HepG2 (cell line): Measurements from ENCODE around the gene ESPN. TPM values are rescaled to one million over a fixed set of nuclear protein-coding genes. Genes with fewer than 3 reads are reported as not detected.
A peak's percentile ranks its signal among the peaks of the same experiment; 100 is the strongest.

Source experiments
- ATAC-seq: fragments of 200-7000 bp; cut with Tn5 transposase; 3 replicates; pipeline ENCODE4 v1.9.1; 2020; ENCODE audit warnings: mild to moderate bottlenecking, moderate library complexity
- BruUV-seq: library from RNA; stranded (reverse); fragments of 400-500 nt; replicated peaks from 2 replicates; lab custom pipeline; 2021; lab: Mats Ljungman, UMichigan
- CTCF ChIA-PET: fragments of 300-600 bp; formaldehyde crosslinking; extraction: SDS; loops from one replicate; lab custom pipeline; 2021; ENCODE audit warnings: low total read pairs, inconsistent platforms, low intra/inter-chr PET ratio; lab: Yijun Ruan, JAX
- POLR2A ChIA-PET: fragments of 350-600 bp; sonication (Branson Sonifier 250); formaldehyde crosslinking; loops from one replicate; lab custom pipeline; 2020; ENCODE audit warnings: antibody characterized with exemption, inconsistent platforms; lab: Yijun Ruan, JAX
- DNase-seq: peaks from one replicate; pipeline ENCODE4 v3.0.0-alpha.2; 2015; ENCODE audit warnings: low spot score
- FAIRE-seq: peaks from 3 replicates; lab custom pipeline; 2011; peaks lifted over from hg19 to GRCh38; lab: Jason Lieb, UNC
- H2AFZ ChIP-seq: one replicate; pipeline ENCODE4 v1.6.1; 2011; ENCODE audit warnings: low read length, inconsistent platforms
- H3K27ac ChIP-seq: fragments of 300-600 bp; 3 replicates; pipeline ENCODE4 v1.8.0; 2011; ENCODE audit warnings: mixed run types, mild to moderate bottlenecking, mixed read lengths, low read length, inconsistent platforms; ENCODE audit not compliant: insufficient read depth; ENCODE audit errors: extremely low read length
- H3K27me3 ChIP-seq, 2 experiments: fragments of 200-600 bp in 1 of 2; 2 replicates in 1 of 2; 3 replicates in 1 of 2; pipeline versions ENCODE4 v1.6.0 to v1.8.0; 2011; ENCODE audit warnings: low read length in 2 of 2, mild to moderate bottlenecking in 2 of 2, moderate library complexity in 2 of 2, inconsistent platforms in 1 of 2; ENCODE audit not compliant: insufficient read depth in 2 of 2, control insufficient read depth in 1 of 2
- H3K36me3 ChIP-seq, 2 experiments: fragments of 200-600 bp in 1 of 2; replicated peaks in 1 of 2; 2 replicates in 1 of 2; 3 replicates in 1 of 2; pipeline versions ENCODE4 v1.5.1 to v1.8.0; 2011; ENCODE audit warnings: low read length in 2 of 2, inconsistent platforms in 1 of 2; ENCODE audit not compliant: insufficient read depth in 2 of 2, control insufficient read depth in 1 of 2
- H3K4me1 ChIP-seq: 2 replicates; pipeline ENCODE4 v1.5.1; 2012; ENCODE audit warnings: low read length, inconsistent platforms; ENCODE audit not compliant: insufficient read depth
- H3K4me2 ChIP-seq: 2 replicates; pipeline ENCODE4 v1.6.0; 2011; ENCODE audit warnings: low read depth, low read length, inconsistent platforms
- H3K4me3 ChIP-seq, 3 experiments: fragments of 200-600 bp in 1 of 3; sonication (generic), shearing (Covaris generic) in 1 of 3; replicated peaks in 1 of 3; 2 replicates each; pipeline ENCODE4 v1.5.1; 2011 to 2016; ENCODE audit warnings: low read length in 3 of 3, inconsistent platforms in 2 of 3, low read depth in 2 of 3, mild to moderate bottlenecking in 2 of 3, control low read depth in 1 of 3, mixed read lengths in 1 of 3; ENCODE audit not compliant: insufficient read depth in 1 of 3
- H3K79me2 ChIP-seq: one replicate; pipeline ENCODE4 v1.6.1; 2011; ENCODE audit warnings: low read length, inconsistent platforms; ENCODE audit not compliant: insufficient read depth
- H3K9ac ChIP-seq: 2 replicates; pipeline ENCODE4 v1.6.0; 2011; ENCODE audit warnings: mild to moderate bottlenecking, low read depth, low read length, inconsistent platforms; ENCODE audit not compliant: insufficient read depth
- H3K9me3 ChIP-seq: 2 replicates; pipeline ENCODE4 v1.5.1; 2012; ENCODE audit warnings: mild to moderate bottlenecking, low read length
- H4K20me1 ChIP-seq: 2 replicates; pipeline ENCODE4 v1.6.0; 2011; ENCODE audit warnings: inconsistent platforms, mild to moderate bottlenecking, low read length, moderate library complexity; ENCODE audit not compliant: insufficient read depth
- DRAP1 ChIP-seq: IDR thresholded peaks from 2 replicates; pipeline ENCODE4 v1.6.1; 2016; ENCODE audit warnings: missing genetic modification reagents, missing compliant biosample characterization
- HDAC2 ChIP-seq: sonication (generic); formaldehyde crosslinking; IDR thresholded peaks from 2 replicates; pipeline ENCODE4 v1.4.0; 2020; ENCODE audit warnings: missing genetic modification reagents
- LCORL ChIP-seq, 2 experiments: fragments of 450-650 bp in 1 of 2; sonication (generic) in 1 of 2; formaldehyde crosslinking in 1 of 2; IDR thresholded peaks; 2 replicates each; pipeline versions ENCODE4 v1.5.0 to v1.6.1; 2017 to 2020; ENCODE audit warnings: antibody characterized with exemption in 1 of 2, missing genetic modification reagents in 1 of 2
- MAFK ChIP-seq, 2 experiments: IDR thresholded peaks in 1 of 2; conservative IDR thresholded peaks in 1 of 2; 2 replicates each; pipeline ENCODE4 v1.6.1; 2011; ENCODE audit warnings: improper control_type of control experiment in 2 of 2, low read length in 2 of 2
- MBNL3 ChIP-seq: fragments of 250-450 bp; sonication (Bioruptor Pico); conservative IDR thresholded peaks from 2 replicates; pipeline ENCODE4 v1.8.0; 2022; ENCODE audit warnings: mild to moderate bottlenecking, inconsistent platforms
- MTA1 ChIP-seq: sonication (generic); formaldehyde crosslinking; IDR thresholded peaks from 2 replicates; pipeline ENCODE4 v1.4.0; 2020; ENCODE audit warnings: missing genetic modification reagents, mild to moderate bottlenecking, borderline replicate concordance
- PAXIP1 ChIP-seq: sonication (generic); formaldehyde crosslinking; conservative IDR thresholded peaks from 2 replicates; pipeline ENCODE4 v1.4.0; 2020; ENCODE audit warnings: mild to moderate bottlenecking, missing genetic modification reagents, moderate library complexity
- POLR2G ChIP-seq: fragments of 200-400 bp; formaldehyde crosslinking; IDR thresholded peaks from 2 replicates; pipeline ENCODE4 v1.6.1; 2018; ENCODE audit warnings: mild to moderate bottlenecking, low read depth, low read length, moderate library complexity
- ZNF782 ChIP-seq: sonication (generic); formaldehyde crosslinking; IDR thresholded peaks from 2 replicates; pipeline ENCODE4 v1.4.0; 2020; ENCODE audit warnings: missing genetic modification reagents, mild to moderate bottlenecking, borderline replicate concordance
- WGBS: methylation state at CpG from one replicate; pipeline ENCODE4 v1.1.6; 2017; ENCODE audit warnings: low lambda C conversion rate; 5-methylcytosine and 5-hydroxymethylcytosine counted together
- in situ Hi-C: cut with HindIII; loops from 2 replicates; pipeline ENCODE4 v1.10.0; 2017; ENCODE audit warnings: low pct_unique_long_range_greater_than_20kb; ENCODE audit not compliant: extremely low pct_ligation_motif_present
- intact Hi-C: fragments of 100-400 bp; cut with micrococcal nuclease; formaldehyde crosslinking; loops from one replicate; pipeline ENCODE4 v1.10.0; 2022; ENCODE audit not compliant: unreplicated experiment
- polyA plus RNA-seq, 8 experiments: library from polyadenylated mRNA; depleted of rRNA in 3 of 8; stranded (reverse) in 7 of 8; unstranded in 1 of 8; fragments of >200 nt; fragmentation: Illumina TruSeq in 4 of 8; extraction: Trizol in 4 of 8; gene quantifications; 2 replicates each; pipeline versions ENCODE4 v1.2.1 to v1.2.3, GENCODE V29; 2011 to 2016; ENCODE audit warnings: low read depth in 4 of 8, missing spikeins in 1 of 8, mixed read lengths in 1 of 8; ENCODE audit not compliant: insufficient read depth in 1 of 8
- total RNA-seq, 5 experiments: library from RNA; depleted of rRNA; stranded (reverse); fragments of >200 nt; fragmentation: Illumina TruSeq; extraction: Trizol; gene quantifications; 2 replicates each; pipeline ENCODE4 v1.2.3, GENCODE V29; 2016; ENCODE audit warnings: low read depth in 1 of 5
- TF ChIP-seq, protein P1 (sequence below): sonication (generic); formaldehyde crosslinking; IDR thresholded peaks from 2 replicates; pipeline ENCODE4 v1.5.0; 2020; ENCODE audit warnings: mild to moderate bottlenecking, missing genetic modification reagents
- TF ChIP-seq, protein P2 (sequence below): IDR thresholded peaks from 2 replicates; pipeline ENCODE4 v1.6.1; 2018; ENCODE audit warnings: missing genetic modification reagents

Gene ESPN
- total and polyA plus RNA-seq, 2 of the 13 experiments (the other 11 are each of a cell fraction or from before 2014, with no cell fraction given) = 48.6 to 54.2 TPM

- TF ChIP-seq PAXIP1 (CRISPR knock-in tag) (peak; percentile 55), HDAC2 (CRISPR knock-in tag) (no peak)
Measured at GRCh38 chr1:6490181-6491080, 65.9 kb downstream of the ESPN start (continued).

DNA sequence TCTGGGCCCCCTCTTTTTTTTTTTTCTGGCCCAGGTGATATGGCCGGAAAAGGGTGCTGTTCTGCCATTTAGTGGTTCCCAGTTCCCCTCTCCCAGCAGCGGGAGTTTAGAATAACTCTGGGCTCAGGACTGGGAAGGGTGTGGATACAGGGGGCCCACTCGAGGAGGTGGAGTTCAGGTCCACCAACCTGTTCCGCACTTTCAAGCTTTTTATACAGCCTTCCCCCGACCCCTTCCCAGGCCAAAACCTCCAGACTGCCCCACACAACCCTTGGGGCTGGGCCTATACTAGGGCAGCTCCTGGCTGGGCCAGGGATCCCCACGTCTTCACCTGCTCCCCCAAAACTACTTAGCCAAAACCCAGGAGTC is 66.5 kb downstream of the ESPN start:
- H4K20me1 ChIP-seq = no peaks in the 10 kb centered on the region
- no peaks in the 10 kb centered on the region for H3K36me3 ChIP-seq
- no peaks in the 10 kb centered on the region; a peak in 1 of 5 replicates for H3K27me3 ChIP-seq
- H3K9ac ChIP-seq = peak overlapping the region; percentile 76
- in situ Hi-C loops (loop anchor here (25.0 kb wide), 1 partner anchor 721 kb away; no protein-coding TSS in a partner anchor), intact Hi-C loops (no loop called here)
- peak overlapping the region; percentile 97 for H3K4me2 ChIP-seq
- H3K27ac ChIP-seq = peak overlapping the region; percentile 59
- 1% methylated on average over 6 of the region's 6 CpGs for WGBS
- H3K4me1 ChIP-seq = peaks cover 50% of the 10 kb centered on the region
- POLR2A ChIA-PET = interaction anchor here (1.0 to 2.9 kb wide), 6 partner anchors 9 to 156 kb away, joined by 3 to 13 read pairs (median 5); partner anchors contain the start of genes NOL9 and TAS1R1
- H3K9me3 ChIP-seq = no peaks in the 10 kb centered on the region
- CTCF ChIA-PET = no interaction called here
- peak overlapping the region; percentile 88 to 99 (median 89) for H3K4me3 ChIP-seq
- no TSS peak for BruUV-seq
- no peak for DNase-seq
- H3K79me2 ChIP-seq = no peaks in the 10 kb centered on the region
- no peak for FAIRE-seq
- H2AFZ ChIP-seq = no peak overlapping the region
- ATAC-seq = no peak; the same call in 2 of the 3 replicates
- TF ChIP-seq MTA1 (CRISPR knock-in tag) (no peak), ZNF782 (CRISPR knock-in tag) (no peak), DRAP1 (CRISPR knock-in tag) (no peak), LCORL (IDR thresholded peaks at IDR 0.05) (no peak), LCORL (CRISPR knock-in tag; IDR thresholded peaks at IDR 0.05) (no peak), POLR2G (0 out of 2 replicates have a peak, but pooled peaks have one; percentile 11), MAFK (conservative IDR thresholded peaks at IDR 0.05 in 1 of 2, IDR thresholded peaks at IDR 0.05 in 1 of 2; ENCODE audit: low read length in 2 of 2) (no peak), MBNL3 (CRISPR knock-in tag) (no peak)
- TF ChIP-seq, protein P1, sequence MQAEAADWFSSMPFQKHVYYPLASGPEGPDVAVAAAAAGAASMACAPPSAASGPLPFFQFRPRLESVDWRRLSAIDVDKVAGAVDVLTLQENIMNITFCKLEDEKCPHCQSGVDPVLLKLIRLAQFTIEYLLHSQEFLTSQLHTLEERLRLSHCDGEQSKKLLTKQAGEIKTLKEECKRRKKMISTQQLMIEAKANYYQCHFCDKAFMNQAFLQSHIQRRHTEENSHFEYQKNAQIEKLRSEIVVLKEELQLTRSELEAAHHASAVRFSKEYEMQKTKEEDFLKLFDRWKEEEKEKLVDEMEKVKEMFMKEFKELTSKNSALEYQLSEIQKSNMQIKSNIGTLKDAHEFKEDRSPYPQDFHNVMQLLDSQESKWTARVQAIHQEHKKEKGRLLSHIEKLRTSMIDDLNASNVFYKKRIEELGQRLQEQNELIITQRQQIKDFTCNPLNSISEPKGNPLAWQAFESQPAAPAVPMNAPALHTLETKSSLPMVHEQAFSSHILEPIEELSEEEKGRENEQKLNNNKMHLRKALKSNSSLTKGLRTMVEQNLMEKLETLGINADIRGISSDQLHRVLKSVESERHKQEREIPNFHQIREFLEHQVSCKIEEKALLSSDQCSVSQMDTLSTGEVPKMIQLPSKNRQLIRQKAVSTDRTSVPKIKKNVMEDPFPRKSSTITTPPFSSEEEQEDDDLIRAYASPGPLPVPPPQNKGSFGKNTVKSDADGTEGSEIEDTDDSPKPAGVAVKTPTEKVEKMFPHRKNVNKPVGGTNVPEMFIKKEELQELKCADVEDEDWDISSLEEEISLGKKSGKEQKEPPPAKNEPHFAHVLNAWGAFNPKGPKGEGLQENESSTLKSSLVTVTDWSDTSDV (CRISPR knock-in tag) = 0 out of 2 replicates have a peak, but pooled peaks have one; percentile 45
- TF ChIP-seq, protein P2, sequence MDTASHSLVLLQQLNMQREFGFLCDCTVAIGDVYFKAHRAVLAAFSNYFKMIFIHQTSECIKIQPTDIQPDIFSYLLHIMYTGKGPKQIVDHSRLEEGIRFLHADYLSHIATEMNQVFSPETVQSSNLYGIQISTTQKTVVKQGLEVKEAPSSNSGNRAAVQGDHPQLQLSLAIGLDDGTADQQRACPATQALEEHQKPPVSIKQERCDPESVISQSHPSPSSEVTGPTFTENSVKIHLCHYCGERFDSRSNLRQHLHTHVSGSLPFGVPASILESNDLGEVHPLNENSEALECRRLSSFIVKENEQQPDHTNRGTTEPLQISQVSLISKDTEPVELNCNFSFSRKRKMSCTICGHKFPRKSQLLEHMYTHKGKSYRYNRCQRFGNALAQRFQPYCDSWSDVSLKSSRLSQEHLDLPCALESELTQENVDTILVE = 0 out of 2 replicates have a peak, but pooled peaks have one; percentile 7
